Stimulated activated memory B cell treated with anti-CD40 and anti-IgM and Interleukin-4, amounts not matched to agents 10 μg/mL and 1 μg/mL and 100 μg/mL, for 72 hours (primary cell): Measurements from ENCODE around the gene CTNND1.
A peak's percentile ranks its signal among the peaks of the same experiment; 100 is the strongest.

Source experiments
- ATAC-seq: fragments of 150-1000 bp; cut with Tn5 transposase; 2 replicates; pipeline ENCODE4 v1.10.0; 2021
- H3K27ac Mint-ChIP-seq: one replicate; pipeline ENCODE4 v1.8.0; 2022; ENCODE audit warnings: mild to moderate bottlenecking, mixed read lengths
- H3K27me3 Mint-ChIP-seq: one replicate; pipeline ENCODE4 v1.8.0; 2022; ENCODE audit warnings: mixed read lengths
- H3K36me3 Mint-ChIP-seq: one replicate; pipeline ENCODE4 v1.8.0; 2022; ENCODE audit warnings: mixed read lengths
- H3K4me1 Mint-ChIP-seq: one replicate; pipeline ENCODE4 v1.8.0; 2022; ENCODE audit warnings: mixed read lengths
- H3K4me3 Mint-ChIP-seq: one replicate; pipeline ENCODE4 v1.8.0; 2022; ENCODE audit warnings: mild to moderate bottlenecking, moderate library complexity, mixed read lengths
- H3K9me3 Mint-ChIP-seq: one replicate; pipeline ENCODE4 v1.8.0; 2022; ENCODE audit warnings: mixed read lengths

The CTNND1 gene

GRCh38 chr11:57776031-57776521 is 14.5 kb downstream of the CTNND1 start:
- peaks cover 39% of the 10 kb centered on the region for H3K4me1 Mint-ChIP-seq
- H3K9me3 Mint-ChIP-seq: peaks cover 4% of the 10 kb centered on the region
- no peak overlapping the region for H3K4me3 Mint-ChIP-seq
- H3K27me3 Mint-ChIP-seq: no peaks in the 10 kb centered on the region
- H3K27ac Mint-ChIP-seq: no peak overlapping the region
- peaks cover 10% of the 10 kb centered on the region for H3K36me3 Mint-ChIP-seq
- no peak for ATAC-seq

GRCh38 chr11:57776577-57777210 is 15.1 kb downstream of the CTNND1 start:
- H3K9me3 Mint-ChIP-seq: no peaks in the 10 kb centered on the region
- H3K36me3 Mint-ChIP-seq: peaks cover 11% of the 10 kb centered on the region
- H3K27ac Mint-ChIP-seq: no peak overlapping the region
- H3K27me3 Mint-ChIP-seq: no peaks in the 10 kb centered on the region
- peaks cover 34% of the 10 kb centered on the region for H3K4me1 Mint-ChIP-seq
- ATAC-seq: no peak
- no peak overlapping the region for H3K4me3 Mint-ChIP-seq

- no peak overlapping the region for H3K27ac Mint-ChIP-seq
- ATAC-seq: no peak
Measured at GRCh38 chr11:57777969-57778317, 16.3 kb downstream of the CTNND1 start.

GRCh38 chr11:57778318-57779037 is 16.9 kb downstream of the CTNND1 start:
- Mint-ChIP-seq H3K9me3 (no peaks in the 10 kb centered on the region), H3K27ac (no peak overlapping the region), H3K4me1 (peaks cover 34% of the 10 kb centered on the region), H3K27me3 (no peaks in the 10 kb centered on the region), H3K4me3 (no peak overlapping the region), H3K36me3 (peaks cover 15% of the 10 kb centered on the region)
- no peak for ATAC-seq

More at GRCh38 chr11:57777969-57778317, 16.3 kb downstream of the CTNND1 start:
- H3K9me3 Mint-ChIP-seq: no peaks in the 10 kb centered on the region
- no peaks in the 10 kb centered on the region for H3K27me3 Mint-ChIP-seq
- H3K4me3 Mint-ChIP-seq: no peak overlapping the region
- H3K4me1 Mint-ChIP-seq: peaks cover 34% of the 10 kb centered on the region
- H3K36me3 Mint-ChIP-seq: peaks cover 15% of the 10 kb centered on the region

- no peak overlapping the region for H3K4me3 Mint-ChIP-seq
- peaks cover 35% of the 10 kb centered on the region for H3K4me1 Mint-ChIP-seq
- no peaks in the 10 kb centered on the region for H3K9me3 Mint-ChIP-seq
- H3K27me3 Mint-ChIP-seq: no peaks in the 10 kb centered on the region
- peaks cover 15% of the 10 kb centered on the region for H3K36me3 Mint-ChIP-seq
- no peak overlapping the region for H3K27ac Mint-ChIP-seq
- no peak for ATAC-seq
Measured at GRCh38 chr11:57779276-57779675, 17.7 kb downstream of the CTNND1 start.

- Mint-ChIP-seq H3K4me1 (peaks cover 42% of the 10 kb centered on the region), H3K27ac (no peak overlapping the region), H3K4me3 (no peak overlapping the region), H3K36me3 (peaks cover 9% of the 10 kb centered on the region), H3K27me3 (no peaks in the 10 kb centered on the region), H3K9me3 (no peaks in the 10 kb centered on the region)
- no peak for ATAC-seq
Measured at GRCh38 chr11:57781529-57781943, 19.9 kb downstream of the CTNND1 start.

- Mint-ChIP-seq H3K4me1 (peaks cover 50% of the 10 kb centered on the region), H3K27me3 (no peaks in the 10 kb centered on the region), H3K4me3 (peak overlapping the region; percentile 60), H3K27ac (peak overlapping the region; percentile 85), H3K9me3 (no peaks in the 10 kb centered on the region), H3K36me3 (peaks cover 9% of the 10 kb centered on the region)
- ATAC-seq: peak; percentile 82
Measured at GRCh38 chr11:57785072-57785471, 23.5 kb downstream of the CTNND1 start.

GRCh38 chr11:57786436-57786835 is 24.8 kb downstream of the CTNND1 start:
- Mint-ChIP-seq H3K4me3 (peak overlapping the region; percentile 60), H3K36me3 (peaks cover 11% of the 10 kb centered on the region), H3K27me3 (no peaks in the 10 kb centered on the region), H3K9me3 (no peaks in the 10 kb centered on the region), H3K4me1 (peaks cover 56% of the 10 kb centered on the region), H3K27ac (peak overlapping the region; percentile 85)
- no peak for ATAC-seq

- ATAC-seq: no peak
- Mint-ChIP-seq H3K4me3 (no peak overlapping the region), H3K27ac (peak overlapping the region; percentile 85), H3K36me3 (peaks cover 5% of the 10 kb centered on the region), H3K4me1 (peaks cover 63% of the 10 kb centered on the region), H3K27me3 (no peaks in the 10 kb centered on the region), H3K9me3 (no peaks in the 10 kb centered on the region)
Measured at GRCh38 chr11:57787006-57787604, 25.5 kb downstream of the CTNND1 start.

GRCh38 chr11:57787920-57788702 is 26.5 kb downstream of the CTNND1 start:
- H3K27me3 Mint-ChIP-seq: no peaks in the 10 kb centered on the region
- no peak for ATAC-seq
- no peak overlapping the region for H3K4me3 Mint-ChIP-seq
- H3K36me3 Mint-ChIP-seq: peaks cover 5% of the 10 kb centered on the region
- H3K9me3 Mint-ChIP-seq: no peaks in the 10 kb centered on the region
- H3K4me1 Mint-ChIP-seq: peaks cover 73% of the 10 kb centered on the region
- H3K27ac Mint-ChIP-seq: peak overlapping the region; percentile 27

- no peaks in the 10 kb centered on the region for H3K27me3 Mint-ChIP-seq
- H3K27ac Mint-ChIP-seq: peak overlapping the region; percentile 27
- H3K4me1 Mint-ChIP-seq: peaks cover 77% of the 10 kb centered on the region
- H3K9me3 Mint-ChIP-seq: no peaks in the 10 kb centered on the region
- ATAC-seq: no peak
- H3K36me3 Mint-ChIP-seq: peaks cover 5% of the 10 kb centered on the region
- H3K4me3 Mint-ChIP-seq: no peak overlapping the region
Measured at GRCh38 chr11:57788703-57789088, 27.1 kb downstream of the CTNND1 start.

- peak overlapping the region; percentile 86 for H3K27ac Mint-ChIP-seq
- no peak for ATAC-seq
- H3K4me1 Mint-ChIP-seq: peaks cover 53% of the 10 kb centered on the region
- H3K9me3 Mint-ChIP-seq: no peaks in the 10 kb centered on the region
- peak overlapping the region; percentile 64 for H3K4me3 Mint-ChIP-seq
- peaks cover 19% of the 10 kb centered on the region for H3K36me3 Mint-ChIP-seq
- no peaks in the 10 kb centered on the region for H3K27me3 Mint-ChIP-seq
Measured at GRCh38 chr11:57791321-57792059, 29.9 kb downstream of the CTNND1 start.

GRCh38 chr11:57792060-57792541 is 30.5 kb downstream of the CTNND1 start:
- H3K4me1 Mint-ChIP-seq: peaks cover 47% of the 10 kb centered on the region
- no peaks in the 10 kb centered on the region for H3K27me3 Mint-ChIP-seq
- ATAC-seq: peak; percentile 93
- peaks cover 24% of the 10 kb centered on the region for H3K36me3 Mint-ChIP-seq
- H3K27ac Mint-ChIP-seq: peak overlapping the region; percentile 86
- H3K4me3 Mint-ChIP-seq: peak overlapping the region; percentile 64
- H3K9me3 Mint-ChIP-seq: no peaks in the 10 kb centered on the region

GRCh38 chr11:57792870-57793269 is 31.3 kb downstream of the CTNND1 start:
- no peaks in the 10 kb centered on the region for H3K9me3 Mint-ChIP-seq
- ATAC-seq: peak; percentile 67
- peaks cover 42% of the 10 kb centered on the region for H3K4me1 Mint-ChIP-seq
- no peaks in the 10 kb centered on the region for H3K27me3 Mint-ChIP-seq
- H3K4me3 Mint-ChIP-seq: peak overlapping the region; percentile 68
- peak overlapping the region; percentile 86 for H3K27ac Mint-ChIP-seq
- peaks cover 26% of the 10 kb centered on the region for H3K36me3 Mint-ChIP-seq
